SK-N-SH (cell line): ENCODE results near the gene DOCK10. TPM values are rescaled to one million over a fixed set of nuclear protein-coding genes. Genes with fewer than 3 reads are reported as not detected.

Source experiments
- CTCF ChIA-PET: fragments of 300-600, 350-600 bp; formaldehyde crosslinking; extraction: SDS; loops from one replicate; lab custom pipeline; 2021; lab: Yijun Ruan, JAX
- POLR2A ChIA-PET: fragments of 350-600 bp; sonication (Branson Sonifier 250); formaldehyde crosslinking; extraction: SDS; loops from one replicate; lab custom pipeline; 2020; ENCODE audit warnings: antibody characterized with exemption, inconsistent platforms; lab: Yijun Ruan, JAX
- DNase-seq: peaks from one replicate; pipeline ENCODE4 v3.0.0; 2012
- H2AFZ ChIP-seq: fragments of 200-600 bp; sonication (generic); 2 replicates; pipeline ENCODE4 v1.8.1; 2016; ENCODE audit warnings: antibody characterized with exemption, mild to moderate bottlenecking, low read depth
- H3F3A ChIP-seq: fragments of 200-600 bp; sonication (generic); replicated peaks from 2 replicates; pipeline ENCODE3; 2016; ENCODE audit warnings: antibody characterized with exemption, mild to moderate bottlenecking; ENCODE audit not compliant: insufficient read depth
- H3K27ac ChIP-seq, 2 experiments: fragments of 200-500 bp in 1 of 2; fragments of 200-600 bp in 1 of 2; sonication (Bioruptor generic) in 1 of 2; sonication (generic), shearing (Covaris generic) in 1 of 2; 2 replicates each; pipeline versions ENCODE4 v1.5.1 to v1.6.1; 2014 to 2016; ENCODE audit warnings: low read depth in 2 of 2, inconsistent platforms in 1 of 2, low read length in 1 of 2, mild to moderate bottlenecking in 1 of 2, mixed read lengths in 1 of 2
- H3K27me3 ChIP-seq: fragments of 200-600 bp; sonication (generic), shearing (Covaris generic); 2 replicates; pipeline ENCODE4 v1.6.1; 2016; ENCODE audit warnings: mixed run types; ENCODE audit not compliant: insufficient read depth
- H3K36me3 ChIP-seq, 2 experiments: fragments of 200-500 bp in 1 of 2; fragments of 200-600 bp in 1 of 2; sonication (Bioruptor generic) in 1 of 2; sonication (generic) in 1 of 2; replicated peaks in 1 of 2; 2 replicates each; pipeline versions ENCODE3 to v1.5.1; 2014 to 2016; ENCODE audit warnings: low read length in 1 of 2, mild to moderate bottlenecking in 1 of 2; ENCODE audit not compliant: insufficient read depth in 2 of 2, control insufficient read depth in 1 of 2
- H3K4me1 ChIP-seq, 2 experiments: fragments of 200-500 bp in 1 of 2; fragments of 200-600 bp in 1 of 2; sonication (Bioruptor generic) in 1 of 2; sonication (generic), shearing (Covaris generic) in 1 of 2; 2 replicates each; pipeline versions ENCODE4 v1.5.1 to v1.6.1; 2014 to 2016; ENCODE audit warnings: low read depth in 1 of 2, low read length in 1 of 2, mixed run types in 1 of 2; ENCODE audit not compliant: insufficient read depth in 2 of 2, control insufficient read depth in 1 of 2
- H3K4me2 ChIP-seq: fragments of 200-600 bp; sonication (generic), shearing (Covaris generic); 2 replicates; pipeline ENCODE4 v1.6.1; 2017; ENCODE audit warnings: mixed run types
- H3K4me3 ChIP-seq, 2 experiments: fragments of 200-500 bp in 1 of 2; fragments of 200-600 bp in 1 of 2; sonication (Bioruptor generic) in 1 of 2; sonication (generic), shearing (Covaris generic) in 1 of 2; 2 replicates each; pipeline versions ENCODE4 v1.5.1 to v1.8.1; 2014 to 2016; ENCODE audit warnings: low read depth in 2 of 2, inconsistent platforms in 1 of 2, low read length in 1 of 2, mild to moderate bottlenecking in 1 of 2, mixed read lengths in 1 of 2, moderate library complexity in 1 of 2
- H3K79me2 ChIP-seq: fragments of 200-600 bp; sonication (generic); 2 replicates; pipeline ENCODE4 v1.8.1; 2017; ENCODE audit warnings: mild to moderate bottlenecking; ENCODE audit not compliant: insufficient read depth
- H3K9ac ChIP-seq: fragments of 200-600 bp; sonication (generic); 2 replicates; pipeline ENCODE4 v1.6.1; 2017; ENCODE audit warnings: mixed run types
- H3K9me2 ChIP-seq: fragments of 200-600 bp; sonication (generic); 2 replicates; pipeline ENCODE4 v1.6.1; 2017; ENCODE audit warnings: mixed run types
- H3K9me3 ChIP-seq: fragments of 200-600 bp; sonication (generic); 2 replicates; pipeline ENCODE4 v1.6.1; 2017; ENCODE audit warnings: mixed run types, mild to moderate bottlenecking, moderate library complexity
- H4K20me1 ChIP-seq: fragments of 200-600 bp; sonication (generic); 2 replicates; pipeline ENCODE4 v1.6.1; 2017; ENCODE audit warnings: mild to moderate bottlenecking, mixed run types; ENCODE audit not compliant: insufficient read depth
- CTCF ChIP-seq: fragments of 200-600 bp; sonication (generic); IDR thresholded peaks from 2 replicates; pipeline ENCODE4 v1.6.1; 2017; ENCODE audit warnings: antibody characterized with exemption, mild to moderate bottlenecking, moderate library complexity
- EP300 ChIP-seq, 2 experiments: IDR thresholded peaks; 2 replicates each; pipeline versions ENCODE4 v1.4.0 to v1.6.1; 2012; ENCODE audit warnings: borderline replicate concordance in 1 of 2, low read depth in 1 of 2, low read length in 1 of 2
- EZH2phosphoT487 ChIP-seq: fragments of 200-600 bp; sonication (generic); IDR thresholded peaks from 2 replicates; pipeline ENCODE4 v1.6.1; 2017; ENCODE audit warnings: low read depth, mixed run types, mild to moderate bottlenecking, antibody characterized with exemption, moderate library complexity, borderline replicate concordance
- FOXJ3 ChIP-seq: sonication (generic); formaldehyde crosslinking; IDR thresholded peaks from 2 replicates; pipeline ENCODE4 v1.5.1; 2020; ENCODE audit warnings: mild to moderate bottlenecking, missing genetic modification reagents
- GABPA ChIP-seq: IDR thresholded peaks from 2 replicates; pipeline ENCODE4 v1.4.0; 2012; ENCODE audit warnings: low read depth, mild to moderate bottlenecking
- MEF2A ChIP-seq: IDR thresholded peaks from 2 replicates; pipeline ENCODE4 v1.4.0; 2012; ENCODE audit warnings: low read depth, borderline replicate concordance
- MXI1 ChIP-seq: IDR thresholded peaks from 2 replicates; pipeline ENCODE4 v1.6.1; 2012; ENCODE audit warnings: mild to moderate bottlenecking, low read depth, low read length, improper control_type of control experiment
- NFIC ChIP-seq: IDR thresholded peaks from 2 replicates; pipeline ENCODE4 v1.4.0; 2012; ENCODE audit warnings: borderline replicate concordance
- PBX3 ChIP-seq: IDR thresholded peaks from 2 replicates; pipeline ENCODE4; 2012
- RAD21 ChIP-seq: IDR thresholded peaks from 2 replicates; pipeline ENCODE4 v1.6.1; 2012; ENCODE audit warnings: mild to moderate bottlenecking, low read length
- RXRA ChIP-seq: IDR thresholded peaks from 2 replicates; pipeline ENCODE4 v1.4.0; 2012; ENCODE audit warnings: low read depth, mild to moderate bottlenecking, borderline replicate concordance
- SIN3A ChIP-seq: IDR thresholded peaks from 2 replicates; pipeline ENCODE4 v1.6.1; 2012; ENCODE audit warnings: low read depth, mild to moderate bottlenecking, low read length, moderate library complexity, borderline replicate concordance
- YY1 ChIP-seq: IDR thresholded peaks from 2 replicates; pipeline ENCODE4 v1.4.0; 2012; ENCODE audit warnings: low read depth, mild to moderate bottlenecking
- WGBS: methylation state at CpG from one replicate; pipeline ENCODE4 v1.1.6; 2017; ENCODE audit warnings: low lambda C conversion rate; 5-methylcytosine and 5-hydroxymethylcytosine counted together
- polyA plus RNA-seq, 3 experiments: library from polyadenylated mRNA; depleted of rRNA; stranded (reverse); fragments of >200 nt; gene quantifications; 2 replicates each; pipeline ENCODE4 v1.2.3, GENCODE V29; 2012
- TF ChIP-seq, protein P1 (sequence below): IDR thresholded peaks from 2 replicates; pipeline ENCODE4 v1.4.0; 2012; ENCODE audit warnings: low read depth, borderline replicate concordance
- TF ChIP-seq, protein P2 (sequence below): fragments of 150-350 bp; IDR thresholded peaks from 2 replicates; pipeline ENCODE4 v1.6.1; 2016; ENCODE audit warnings: mild to moderate bottlenecking, low read depth, low read length

DOCK10 gene
- polyA plus RNA-seq, 1 of the 3 experiments (the other 2 are of a cell fraction): 24.1 TPM

- CTCF ChIA-PET: interaction anchor here (0.6 to 9.8 kb wide), 12 partner anchors 8 to 271 kb away, joined by 3 to 78 read pairs (median 4); no protein-coding TSS in a partner anchor
- peak overlapping the region; percentile 55 to 72; a peak in 3 of 4 replicates for H3K27ac ChIP-seq
- TF ChIP-seq SIN3A (no peak), GABPA (no peak), RAD21 (peak; percentile 26; the same call in 1 of the 2 replicates), CTCF (peak; percentile 36), EP300 (IDR thresholded peaks at IDR 0.05; ENCODE audit: borderline replicate concordance in 1 of 2, low read depth in 1 of 2, low read length in 1 of 2) (no peak), YY1 (no peak), MXI1 (no peak)
- TF ChIP-seq, protein P1, sequence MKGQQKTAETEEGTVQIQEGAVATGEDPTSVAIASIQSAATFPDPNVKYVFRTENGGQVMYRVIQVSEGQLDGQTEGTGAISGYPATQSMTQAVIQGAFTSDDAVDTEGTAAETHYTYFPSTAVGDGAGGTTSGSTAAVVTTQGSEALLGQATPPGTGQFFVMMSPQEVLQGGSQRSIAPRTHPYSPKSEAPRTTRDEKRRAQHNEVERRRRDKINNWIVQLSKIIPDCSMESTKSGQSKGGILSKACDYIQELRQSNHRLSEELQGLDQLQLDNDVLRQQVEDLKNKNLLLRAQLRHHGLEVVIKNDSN: no peak
Observed at GRCh38 chr2:225017098-225017685, 25.1 kb downstream of the DOCK10 start.

DNA sequence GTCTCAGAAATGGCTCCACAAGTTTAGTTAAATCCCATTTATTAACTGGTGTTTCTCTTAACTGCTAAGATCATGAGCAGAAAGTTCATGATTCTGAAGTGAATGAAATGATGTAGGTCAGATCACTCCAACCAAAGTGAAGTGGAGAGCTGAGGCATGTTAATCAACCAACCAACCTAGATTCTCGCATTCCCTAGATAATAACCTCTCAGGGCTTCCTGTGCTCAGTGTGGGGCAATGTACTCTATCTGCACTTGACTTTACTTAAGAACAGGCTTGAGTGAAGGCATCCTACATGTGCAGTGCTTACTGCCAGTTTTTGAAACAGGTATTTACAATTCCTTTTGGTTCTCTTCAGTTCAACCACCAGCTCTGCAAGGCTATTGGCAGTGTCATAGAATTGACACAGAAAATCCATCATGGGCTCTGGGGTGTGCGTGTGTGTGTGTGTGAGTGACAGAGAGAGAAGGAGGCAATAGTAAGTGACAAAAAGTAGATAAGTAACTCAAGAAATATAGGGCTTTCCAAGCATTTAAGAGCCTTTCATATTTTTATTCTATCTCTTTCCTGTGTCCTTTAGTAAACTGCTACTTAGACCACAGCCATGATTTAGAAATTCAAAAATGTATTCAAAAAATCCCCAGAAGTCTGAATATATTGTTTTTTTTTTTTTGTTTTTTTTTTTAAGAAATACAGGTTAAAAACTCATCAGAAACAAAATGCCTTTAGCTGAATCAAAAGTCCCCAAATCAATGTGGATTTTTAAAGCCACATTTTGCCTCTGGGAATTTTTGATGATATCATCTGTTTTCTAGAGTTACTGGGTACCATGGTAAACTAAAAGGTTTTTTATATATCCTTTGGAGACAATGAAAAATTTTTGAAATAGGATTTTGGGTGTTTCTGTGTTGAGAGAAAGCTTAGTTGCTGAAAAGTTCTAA lies 28.6 kb downstream of the DOCK10 start:
- ChIA-PET CTCF (interaction anchor here (1.8 to 9.8 kb wide), 2 partner anchors 13 to 368 kb away, joined by 4 to 78 read pairs; no protein-coding TSS in a partner anchor), POLR2A (no interaction called here)
- Histone ChIP-seq H3K9me3 (no peaks in the 10 kb centered on the region), H3F3A (peaks cover 46% of the 10 kb centered on the region), H3K4me1 (peaks cover 3 to 16% of the 10 kb centered on the region in 2 experiments), H2AFZ (no peak overlapping the region), H3K4me2 (no peak overlapping the region), H3K27me3 (no peaks in the 10 kb centered on the region), H4K20me1 (no peaks in the 10 kb centered on the region), H3K27ac (peak overlapping the region in 1 of 2 experiments; percentile 95; a peak in 2 of 4 replicates), H3K9me2 (no peaks in the 10 kb centered on the region), H3K79me2 (peaks cover 66% of the 10 kb centered on the region), H3K9ac (no peak overlapping the region), H3K4me3 (no peak overlapping the region), H3K36me3 (no peaks in the 10 kb centered on the region)
- 79% methylated on average over 2 of the region's 2 CpGs for WGBS
- TF ChIP-seq RXRA: no peak
- TF ChIP-seq, protein P1: no peak
- TF ChIP-seq YY1: no peak
- TF ChIP-seq NFIC: no peak
- no peak for TF ChIP-seq PBX3
- no peak for TF ChIP-seq FOXJ3 (CRISPR knock-in tag)
- no peak for TF ChIP-seq CTCF
- no peak for TF ChIP-seq RAD21
- no peak for TF ChIP-seq MEF2A
- TF ChIP-seq EZH2phosphoT487: no peak
- no peak for TF ChIP-seq GABPA
- TF ChIP-seq, protein P2, sequence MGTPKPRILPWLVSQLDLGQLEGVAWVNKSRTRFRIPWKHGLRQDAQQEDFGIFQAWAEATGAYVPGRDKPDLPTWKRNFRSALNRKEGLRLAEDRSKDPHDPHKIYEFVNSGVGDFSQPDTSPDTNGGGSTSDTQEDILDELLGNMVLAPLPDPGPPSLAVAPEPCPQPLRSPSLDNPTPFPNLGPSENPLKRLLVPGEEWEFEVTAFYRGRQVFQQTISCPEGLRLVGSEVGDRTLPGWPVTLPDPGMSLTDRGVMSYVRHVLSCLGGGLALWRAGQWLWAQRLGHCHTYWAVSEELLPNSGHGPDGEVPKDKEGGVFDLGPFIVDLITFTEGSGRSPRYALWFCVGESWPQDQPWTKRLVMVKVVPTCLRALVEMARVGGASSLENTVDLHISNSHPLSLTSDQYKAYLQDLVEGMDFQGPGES: no peak
- no peak for DNase-seq

More at GRCh38 chr2:225017098-225017685, 25.1 kb downstream of the DOCK10 start:
- Histone ChIP-seq H3K27me3 (no peaks in the 10 kb centered on the region), H4K20me1 (no peaks in the 10 kb centered on the region), H3K9me2 (no peaks in the 10 kb centered on the region), H2AFZ (no peak overlapping the region), H3K4me2 (peak overlapping the region; percentile 46), H3F3A (peaks cover 28% of the 10 kb centered on the region), H3K4me1 (peaks cover 6 to 7% of the 10 kb centered on the region in 2 experiments; a peak in 2 of 4 replicates), H3K9ac (no peak overlapping the region), H3K79me2 (peaks cover 75% of the 10 kb centered on the region), H3K9me3 (no peaks in the 10 kb centered on the region), H3K36me3 (no peaks in the 10 kb centered on the region), H3K4me3 (no peak overlapping the region)
- DNase-seq: no peak
- WGBS: 81% methylated on average over 2 of the region's 2 CpGs
- POLR2A ChIA-PET: no interaction called here
